Suprapubic skin (tissue), 4 donors: ENCODE results near the gene CSTA.

Source experiments
- EP300 ChIP-seq: sonication (generic); formaldehyde crosslinking; IDR thresholded peaks from one replicate; pipeline ENCODE4 v1.6.1; 2017; ENCODE audit warnings: antibody characterized with exemption
- POLR2A ChIP-seq, 2 donors: fragments of 450-650 bp; IDR thresholded peaks; one replicate each; pipeline ENCODE4 v1.6.1; 2017; ENCODE audit warnings: antibody characterized with exemption in 2 of 2, mild to moderate bottlenecking in 2 of 2, moderate library complexity in 2 of 2
- POLR2AphosphoS5 ChIP-seq, 3 donors: sonication (generic); formaldehyde crosslinking; IDR thresholded peaks; one replicate each; pipeline ENCODE4 v1.6.1; 2017; ENCODE audit warnings: antibody characterized with exemption in 3 of 3
- TF ChIP-seq, protein P1 (sequence below), 2 donors: fragments of 200-600 bp in 1 of 2; fragments of 450-650 bp in 1 of 2; sonication (generic) in 1 of 2; IDR thresholded peaks; one replicate each; pipeline ENCODE4 v1.5.1; 2016 to 2019; ENCODE audit warnings: antibody characterized with exemption in 2 of 2, mild to moderate bottlenecking in 1 of 2, moderate library complexity in 1 of 2

DNA sequence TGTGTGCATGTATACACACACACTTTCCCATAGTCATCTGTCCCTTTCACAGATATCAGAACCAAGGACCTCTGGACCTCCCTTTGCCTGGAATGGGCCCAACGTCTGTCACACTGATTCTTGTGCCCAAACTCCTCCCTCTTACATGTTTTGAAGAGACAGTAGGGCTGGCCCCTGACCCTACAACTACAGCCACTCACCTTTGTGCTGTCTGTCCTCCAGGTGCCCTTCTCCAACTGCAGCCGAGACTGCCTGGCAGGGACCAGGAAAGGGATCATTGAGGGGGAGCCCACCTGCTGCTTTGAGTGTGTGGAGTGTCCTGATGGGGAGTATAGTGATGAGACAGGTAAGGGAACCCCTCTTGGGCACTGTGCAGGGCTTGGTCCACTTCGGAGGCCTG lies 43.2 kb upstream of the CSTA start:
- TF ChIP-seq, protein P1, sequence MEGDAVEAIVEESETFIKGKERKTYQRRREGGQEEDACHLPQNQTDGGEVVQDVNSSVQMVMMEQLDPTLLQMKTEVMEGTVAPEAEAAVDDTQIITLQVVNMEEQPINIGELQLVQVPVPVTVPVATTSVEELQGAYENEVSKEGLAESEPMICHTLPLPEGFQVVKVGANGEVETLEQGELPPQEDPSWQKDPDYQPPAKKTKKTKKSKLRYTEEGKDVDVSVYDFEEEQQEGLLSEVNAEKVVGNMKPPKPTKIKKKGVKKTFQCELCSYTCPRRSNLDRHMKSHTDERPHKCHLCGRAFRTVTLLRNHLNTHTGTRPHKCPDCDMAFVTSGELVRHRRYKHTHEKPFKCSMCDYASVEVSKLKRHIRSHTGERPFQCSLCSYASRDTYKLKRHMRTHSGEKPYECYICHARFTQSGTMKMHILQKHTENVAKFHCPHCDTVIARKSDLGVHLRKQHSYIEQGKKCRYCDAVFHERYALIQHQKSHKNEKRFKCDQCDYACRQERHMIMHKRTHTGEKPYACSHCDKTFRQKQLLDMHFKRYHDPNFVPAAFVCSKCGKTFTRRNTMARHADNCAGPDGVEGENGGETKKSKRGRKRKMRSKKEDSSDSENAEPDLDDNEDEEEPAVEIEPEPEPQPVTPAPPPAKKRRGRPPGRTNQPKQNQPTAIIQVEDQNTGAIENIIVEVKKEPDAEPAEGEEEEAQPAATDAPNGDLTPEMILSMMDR (IDR thresholded peaks at IDR 0.05) = no peak
- TF ChIP-seq POLR2A (IDR thresholded peaks at IDR 0.05) = no peak
- TF ChIP-seq EP300 = no peak
- no peak for TF ChIP-seq POLR2AphosphoS5 (IDR thresholded peaks at IDR 0.05)
